ENCODE results near the gene CASR.

The CASR gene

DNA sequence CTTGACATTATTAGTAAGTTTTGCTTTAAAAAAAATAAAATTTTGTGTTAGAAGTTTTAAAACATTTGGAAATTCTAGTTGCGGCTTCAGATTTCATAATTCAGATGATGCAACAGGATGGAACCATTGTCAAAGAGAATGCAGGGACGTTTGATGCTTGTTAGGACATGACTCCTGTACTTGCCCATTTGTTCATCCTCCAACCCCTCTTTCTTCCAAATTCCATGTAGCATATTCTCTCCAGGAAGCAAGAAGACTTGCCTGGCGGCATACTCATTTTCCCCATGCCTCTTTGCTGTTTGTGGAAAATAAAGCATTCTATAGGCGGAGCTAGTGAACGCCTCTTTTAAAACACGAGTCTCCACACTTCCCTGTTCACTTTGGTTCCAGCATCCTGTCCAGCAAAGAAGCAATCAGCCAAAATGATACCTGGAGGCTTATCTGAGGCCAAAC, 141.4 kb downstream of the CASR start, which contains the start of gene CSTA:
Gene CSTA (plus strand): TSS at position 378 of the 453 bp plus-strand sequence. CDS start 45 bp downstream, at position 423.
- H3K36me3 ChIP-seq = peaks cover 3% of the 10 kb centered on the region
- H3K9me3 ChIP-seq = no peaks in the 10 kb centered on the region
- peaks cover 51 to 57% of the 10 kb centered on the region in 2 experiments for H3K4me1 ChIP-seq (ENCODE audit: control insufficient read depth in 1 of 2, insufficient read depth in 1 of 2, low read depth in 1 of 2, low read length in 1 of 2)
- TF ChIP-seq, protein P1, sequence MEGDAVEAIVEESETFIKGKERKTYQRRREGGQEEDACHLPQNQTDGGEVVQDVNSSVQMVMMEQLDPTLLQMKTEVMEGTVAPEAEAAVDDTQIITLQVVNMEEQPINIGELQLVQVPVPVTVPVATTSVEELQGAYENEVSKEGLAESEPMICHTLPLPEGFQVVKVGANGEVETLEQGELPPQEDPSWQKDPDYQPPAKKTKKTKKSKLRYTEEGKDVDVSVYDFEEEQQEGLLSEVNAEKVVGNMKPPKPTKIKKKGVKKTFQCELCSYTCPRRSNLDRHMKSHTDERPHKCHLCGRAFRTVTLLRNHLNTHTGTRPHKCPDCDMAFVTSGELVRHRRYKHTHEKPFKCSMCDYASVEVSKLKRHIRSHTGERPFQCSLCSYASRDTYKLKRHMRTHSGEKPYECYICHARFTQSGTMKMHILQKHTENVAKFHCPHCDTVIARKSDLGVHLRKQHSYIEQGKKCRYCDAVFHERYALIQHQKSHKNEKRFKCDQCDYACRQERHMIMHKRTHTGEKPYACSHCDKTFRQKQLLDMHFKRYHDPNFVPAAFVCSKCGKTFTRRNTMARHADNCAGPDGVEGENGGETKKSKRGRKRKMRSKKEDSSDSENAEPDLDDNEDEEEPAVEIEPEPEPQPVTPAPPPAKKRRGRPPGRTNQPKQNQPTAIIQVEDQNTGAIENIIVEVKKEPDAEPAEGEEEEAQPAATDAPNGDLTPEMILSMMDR (IDR thresholded peaks at IDR 0.05) = no peak
- H3K27ac ChIP-seq = peak within 1 kb of the TSS; percentile 90
- H3K4me3 ChIP-seq (ENCODE audit: low read depth in 1 of 2, low read length in 1 of 2) = peak within 1 kb of the TSS; percentile 67 to 89
- no peaks in the 10 kb centered on the region for H3K27me3 ChIP-seq

DNA sequence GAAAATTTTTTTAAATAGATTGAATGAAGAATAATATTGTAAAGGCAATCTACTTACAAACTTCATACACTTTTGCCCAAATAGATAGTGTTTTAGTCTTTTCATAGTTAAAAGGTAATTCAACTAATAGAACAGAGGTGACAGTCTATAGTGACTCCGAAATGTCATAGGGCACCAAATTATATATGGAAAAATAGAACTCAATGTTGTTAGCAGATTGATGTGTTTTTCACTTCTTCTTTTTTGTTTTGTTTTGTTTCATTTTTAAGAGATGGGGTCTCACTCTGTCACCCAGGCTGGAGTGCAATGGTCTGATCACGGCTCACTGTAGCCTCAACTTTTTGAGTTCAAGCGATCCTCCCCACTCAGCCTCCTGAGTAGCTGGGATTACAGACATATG, 142.3 kb downstream of the CASR start:
- H3K27ac ChIP-seq = peak overlapping the region; percentile 90
- peaks cover 57 to 58% of the 10 kb centered on the region in 2 experiments for H3K4me1 ChIP-seq (ENCODE audit: control insufficient read depth in 1 of 2, insufficient read depth in 1 of 2, low read depth in 1 of 2, low read length in 1 of 2)
- H3K27me3 ChIP-seq = no peaks in the 10 kb centered on the region
- H3K36me3 ChIP-seq = peaks cover 12% of the 10 kb centered on the region
- no peaks in the 10 kb centered on the region for H3K9me3 ChIP-seq
- TF ChIP-seq, protein P1 (IDR thresholded peaks at IDR 0.05) = no peak
- H3K4me3 ChIP-seq (ENCODE audit: low read depth in 1 of 2, low read length in 1 of 2) = peak overlapping the region; percentile 67 to 89

DNA sequence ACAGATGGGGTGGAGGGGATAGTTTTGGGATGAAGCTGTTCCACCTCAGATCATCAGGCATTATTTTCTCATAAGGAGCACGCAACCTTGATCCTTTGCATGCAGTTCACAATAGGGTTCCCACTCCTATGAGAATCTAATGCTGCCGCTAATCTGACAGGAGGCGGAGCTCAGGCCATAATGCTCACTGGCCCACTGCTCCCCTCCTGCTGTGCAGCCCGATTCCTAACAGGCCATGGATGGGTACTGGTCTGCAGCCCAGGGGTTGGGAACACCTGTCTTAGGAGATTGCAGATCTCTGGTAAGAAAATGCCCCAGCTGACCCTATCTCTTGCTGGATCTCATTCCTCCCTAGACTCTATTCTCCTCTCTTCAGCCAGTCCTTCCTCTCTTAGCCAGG, 148.4 kb downstream of the CASR start:
- Histone ChIP-seq H3K36me3 (peaks cover 62% of the 10 kb centered on the region), H3K9me3 (no peaks in the 10 kb centered on the region), H3K4me1 (ENCODE audit: control insufficient read depth in 1 of 2, insufficient read depth in 1 of 2, low read depth in 1 of 2, low read length in 1 of 2) (peaks cover 22 to 38% of the 10 kb centered on the region in 2 experiments), H3K27me3 (no peaks in the 10 kb centered on the region), H3K4me3 (ENCODE audit: low read depth in 1 of 2, low read length in 1 of 2) (no peak overlapping the region), H3K27ac (peak overlapping the region; percentile 43)
- TF ChIP-seq, protein P1 (IDR thresholded peaks at IDR 0.05) = no peak

DNA sequence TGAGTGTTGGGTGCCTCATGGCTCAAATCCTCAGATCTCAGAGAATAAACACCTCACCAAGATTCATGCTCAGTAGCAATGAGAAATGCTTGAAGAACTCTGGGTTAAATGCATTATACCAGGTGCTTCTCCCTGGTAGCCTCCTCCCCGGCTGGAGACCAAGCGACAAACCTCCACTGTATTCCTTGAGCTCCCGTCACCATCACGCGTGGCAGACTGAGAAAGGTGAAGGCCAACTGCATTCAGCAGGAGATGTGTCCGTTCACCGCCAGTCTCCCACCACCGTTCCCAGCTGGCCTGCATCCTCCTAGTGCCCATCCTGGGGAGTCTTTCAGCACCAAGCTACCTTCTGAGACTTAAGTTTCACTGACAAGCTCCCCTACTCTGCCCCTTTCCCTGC, 149.1 kb downstream of the CASR start:
- H3K27ac ChIP-seq = peak overlapping the region; percentile 43
- H3K27me3 ChIP-seq = no peaks in the 10 kb centered on the region
- no peaks in the 10 kb centered on the region for H3K9me3 ChIP-seq
- peaks cover 16 to 35% of the 10 kb centered on the region in 2 experiments for H3K4me1 ChIP-seq (ENCODE audit: control insufficient read depth in 1 of 2, insufficient read depth in 1 of 2, low read depth in 1 of 2, low read length in 1 of 2)
- no peak overlapping the region for H3K4me3 ChIP-seq (ENCODE audit: low read depth in 1 of 2, low read length in 1 of 2)
- H3K36me3 ChIP-seq = peaks cover 68% of the 10 kb centered on the region
- TF ChIP-seq, protein P1 (IDR thresholded peaks at IDR 0.05) = no peak
